Testis (tissue), 3 donors: ENCODE measurements around the gene IFITM10. TPM values are rescaled to one million over a fixed set of nuclear protein-coding genes. Genes with fewer than 3 reads are reported as not detected.

Experiments
- DNase-seq: peaks from one replicate; pipeline ENCODE4 v3.0.0-alpha.2; 2019
- H3K27ac ChIP-seq, 2 donors: fragments of 200-600 bp; sonication (generic); one replicate each; pipeline ENCODE4 v1.5.1; 2019
- H3K27me3 ChIP-seq: fragments of 200-600 bp; sonication (generic); one replicate; pipeline ENCODE4 v1.5.1; 2019
- H3K36me3 ChIP-seq: fragments of 200-600 bp; sonication (generic); one replicate; pipeline ENCODE4 v1.5.1; 2017; ENCODE audit warnings: low read depth; ENCODE audit errors: missing control alignments
- H3K4me1 ChIP-seq: fragments of 200-600 bp; sonication (generic); one replicate; pipeline ENCODE4 v1.5.1; 2019
- H3K4me3 ChIP-seq, 2 donors: fragments of 200-600 bp; sonication (generic); one replicate each; pipeline ENCODE4 v1.5.1; 2017 to 2019
- H3K9me3 ChIP-seq: fragments of 200-600 bp; sonication (generic); one replicate; pipeline ENCODE4 v1.5.1; 2017
- POLR2A ChIP-seq: fragments of 450-650 bp; IDR thresholded peaks from one replicate; pipeline ENCODE4 v1.6.1; 2017; ENCODE audit warnings: antibody characterized with exemption, mild to moderate bottlenecking, moderate library complexity
- WGBS, 2 donors: methylation state at CpG; one replicate each; pipeline ENCODE4 v1.1.5; 2018; 5-methylcytosine and 5-hydroxymethylcytosine counted together
- intact Hi-C: fragments of 100-400 bp; cut with DNase I; formaldehyde crosslinking; loops from one replicate; pipeline ENCODE4 v1.15.1; 2023; ENCODE audit warnings: low total_unique reads
- polyA plus RNA-seq: library from polyadenylated mRNA; stranded (reverse); fragments of 350-450 nt; fragmentation: Illumina TruSeq; extraction: RNeasy Lipid Tissue Mini Kit (QIAGEN cat#74804); gene quantifications from one replicate; pipeline ENCODE4 v1.2.3, GENCODE V29; 2014; ENCODE audit warnings: low read depth, low replicate concordance; ENCODE audit not compliant: insufficient read depth
- total RNA-seq, 2 donors: library from RNA; depleted of rRNA; stranded (reverse); fragments of >200 nt; gene quantifications; one replicate each; pipeline ENCODE4 v1.2.3, GENCODE V29; 2016
- TF ChIP-seq, protein P1 (sequence below), 3 experiments: fragments of 450-650 bp in 2 of 3; fragments of 200-600 bp in 1 of 3; sonication (generic) in 1 of 3; IDR thresholded peaks; one replicate each; pipeline ENCODE4 v1.5.1; 2016 to 2019; ENCODE audit warnings: antibody characterized with exemption in 3 of 3, mild to moderate bottlenecking in 2 of 3, moderate library complexity in 1 of 3

The IFITM10 gene
- total and polyA plus RNA-seq, 3 donors from 2014 or later, result 2.6 to 9.6 (median 6.0) TPM

DNA sequence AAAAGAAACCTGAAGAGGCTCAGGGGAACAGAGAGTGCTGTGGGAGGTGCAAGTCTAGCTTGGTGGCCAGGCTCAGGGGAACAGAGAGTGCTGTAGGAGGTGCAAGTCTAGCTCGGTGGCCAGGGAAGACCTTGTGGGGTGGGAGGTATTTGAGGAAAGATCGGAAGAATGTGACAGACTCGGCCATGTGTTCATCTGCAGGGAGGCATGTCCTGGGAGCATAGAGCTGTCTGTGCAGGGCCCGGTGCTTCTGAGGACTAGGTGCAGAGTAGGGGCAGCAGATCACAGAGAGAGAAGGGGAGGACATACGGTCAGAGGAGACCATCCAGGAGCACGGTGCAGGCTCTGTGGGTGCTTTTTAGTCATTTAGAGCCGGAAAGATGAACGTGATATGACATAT, 10.8 kb downstream of the IFITM10 start:
- Histone ChIP-seq H3K9me3 (no peaks in the 10 kb centered on the region), H3K4me3 (no peak overlapping the region), H3K4me1 (peaks cover 7% of the 10 kb centered on the region), H3K27me3 (no peaks in the 10 kb centered on the region), H3K27ac (no peak overlapping the region), H3K36me3 (no peaks in the 10 kb centered on the region)
- TF ChIP-seq, protein P1, sequence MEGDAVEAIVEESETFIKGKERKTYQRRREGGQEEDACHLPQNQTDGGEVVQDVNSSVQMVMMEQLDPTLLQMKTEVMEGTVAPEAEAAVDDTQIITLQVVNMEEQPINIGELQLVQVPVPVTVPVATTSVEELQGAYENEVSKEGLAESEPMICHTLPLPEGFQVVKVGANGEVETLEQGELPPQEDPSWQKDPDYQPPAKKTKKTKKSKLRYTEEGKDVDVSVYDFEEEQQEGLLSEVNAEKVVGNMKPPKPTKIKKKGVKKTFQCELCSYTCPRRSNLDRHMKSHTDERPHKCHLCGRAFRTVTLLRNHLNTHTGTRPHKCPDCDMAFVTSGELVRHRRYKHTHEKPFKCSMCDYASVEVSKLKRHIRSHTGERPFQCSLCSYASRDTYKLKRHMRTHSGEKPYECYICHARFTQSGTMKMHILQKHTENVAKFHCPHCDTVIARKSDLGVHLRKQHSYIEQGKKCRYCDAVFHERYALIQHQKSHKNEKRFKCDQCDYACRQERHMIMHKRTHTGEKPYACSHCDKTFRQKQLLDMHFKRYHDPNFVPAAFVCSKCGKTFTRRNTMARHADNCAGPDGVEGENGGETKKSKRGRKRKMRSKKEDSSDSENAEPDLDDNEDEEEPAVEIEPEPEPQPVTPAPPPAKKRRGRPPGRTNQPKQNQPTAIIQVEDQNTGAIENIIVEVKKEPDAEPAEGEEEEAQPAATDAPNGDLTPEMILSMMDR (IDR thresholded peaks at IDR 0.05), result no peak
- no peak for TF ChIP-seq POLR2A
- DNase-seq, result no peak
- 53 to 65% methylated on average over 8 of the region's 8 CpGs for WGBS, 2 donors
- intact Hi-C loops, result no loop called here

DNA sequence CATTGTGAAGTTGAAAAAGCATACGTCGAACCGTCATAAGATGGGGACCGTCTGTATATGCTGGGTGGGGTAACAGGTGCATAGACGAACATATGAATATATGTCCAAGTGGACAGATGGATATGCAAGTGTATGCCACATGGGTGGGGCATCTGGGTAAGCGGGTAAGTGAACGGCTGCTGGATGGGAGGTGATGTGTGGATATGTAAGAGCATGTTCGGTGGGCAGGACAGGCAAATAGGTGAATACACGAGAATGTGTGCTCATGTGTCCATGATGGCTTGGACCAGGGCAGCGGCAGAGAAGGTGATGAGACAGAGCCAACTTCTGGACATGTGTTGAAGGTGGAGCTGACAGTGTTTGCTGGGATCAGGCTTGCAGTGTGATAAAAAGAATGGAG, 12.0 kb downstream of the IFITM10 start:
- 93 to 94% methylated on average over 10 of the region's 10 CpGs for WGBS, 2 donors
- Histone ChIP-seq H3K9me3 (no peaks in the 10 kb centered on the region), H3K27ac (no peak overlapping the region), H3K36me3 (no peaks in the 10 kb centered on the region), H3K4me1 (no peaks in the 10 kb centered on the region), H3K27me3 (no peaks in the 10 kb centered on the region), H3K4me3 (no peak overlapping the region)
- TF ChIP-seq POLR2A, result no peak
- TF ChIP-seq, protein P1 (IDR thresholded peaks at IDR 0.05), result no peak
- intact Hi-C loops, result no loop called here
- no peak for DNase-seq

DNA sequence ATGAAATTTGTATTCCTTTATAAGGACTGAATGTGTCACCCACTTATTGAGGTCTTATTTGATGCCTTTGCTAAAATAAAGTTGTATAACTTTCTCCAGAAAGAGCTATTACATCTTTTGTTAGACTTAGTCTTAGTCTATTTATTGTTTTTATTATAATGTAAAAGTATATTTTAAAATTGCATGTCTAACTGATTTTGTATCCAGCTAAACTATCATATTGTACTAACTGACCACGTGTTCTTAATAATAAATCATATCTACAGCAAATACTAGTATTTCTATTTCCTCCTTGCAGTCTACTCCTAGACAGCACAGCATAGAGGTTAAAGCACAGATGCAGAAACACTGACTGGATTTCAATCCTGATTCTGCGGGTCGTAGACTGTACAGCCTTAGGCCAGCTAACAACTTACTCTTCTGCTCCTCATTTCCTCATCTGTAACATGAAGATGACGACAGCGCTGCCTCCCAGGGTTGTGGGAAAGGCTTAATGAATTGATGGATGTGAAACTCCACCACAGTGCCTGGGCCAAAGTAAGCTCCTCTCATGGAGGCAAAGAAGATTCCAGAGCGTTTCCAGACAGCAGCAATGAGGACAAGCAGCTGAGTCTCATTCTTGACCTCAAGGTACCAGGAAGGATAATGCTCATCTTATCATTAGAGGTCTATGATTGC, 13.2 kb downstream of the IFITM10 start:
- no peak for DNase-seq
- no peaks in the 10 kb centered on the region for H3K9me3 ChIP-seq
- H3K36me3 ChIP-seq, result no peaks in the 10 kb centered on the region
- intact Hi-C loops, result no loop called here
- TF ChIP-seq POLR2A, result no peak
- TF ChIP-seq, protein P1 (IDR thresholded peaks at IDR 0.05), result no peak
- no peak overlapping the region for H3K27ac ChIP-seq
- H3K27me3 ChIP-seq, result no peaks in the 10 kb centered on the region
- 86 to 90% methylated on average over 6 of the region's 6 CpGs for WGBS, 2 donors
- no peaks in the 10 kb centered on the region for H3K4me1 ChIP-seq
- H3K4me3 ChIP-seq, result no peak overlapping the region

DNA sequence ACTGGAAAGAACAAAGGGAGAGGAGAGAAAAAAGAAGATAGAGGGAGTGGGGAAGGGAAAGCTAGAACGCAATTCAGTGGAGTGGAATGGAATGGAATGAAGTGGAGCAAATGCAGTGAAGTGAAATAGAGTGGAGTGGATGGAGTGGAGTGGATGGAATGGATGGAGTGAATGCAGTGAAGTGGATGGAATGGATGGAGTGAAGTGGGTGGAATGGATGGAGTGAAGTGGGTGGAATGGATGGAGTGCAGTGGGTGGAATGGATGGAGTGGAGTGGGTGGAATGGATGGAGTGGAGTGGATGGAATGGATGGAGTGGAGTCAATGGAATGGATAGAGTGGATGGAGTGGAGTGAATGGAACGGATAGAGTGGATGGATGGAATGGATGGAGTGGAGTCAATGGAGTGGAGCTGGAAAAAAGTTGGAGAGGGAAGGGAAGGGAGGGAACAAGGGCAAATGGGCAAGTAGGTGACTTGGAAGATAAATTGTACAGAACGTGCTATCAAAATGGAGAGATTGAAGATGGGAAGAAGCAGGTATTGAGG, 13.9 kb downstream of the IFITM10 start:
- no peaks in the 10 kb centered on the region for H3K4me1 ChIP-seq
- H3K36me3 ChIP-seq, result no peaks in the 10 kb centered on the region
- H3K9me3 ChIP-seq, result no peaks in the 10 kb centered on the region
- no peak overlapping the region for H3K4me3 ChIP-seq
- intact Hi-C loops, result no loop called here
- DNase-seq, result no peak
- H3K27me3 ChIP-seq, result no peaks in the 10 kb centered on the region
- TF ChIP-seq, protein P1 (IDR thresholded peaks at IDR 0.05), result no peak
- TF ChIP-seq POLR2A, result no peak
- no peak overlapping the region for H3K27ac ChIP-seq
- WGBS, 2 donors, result 61 to 64% methylated on average over 3 of the region's 3 CpGs

DNA sequence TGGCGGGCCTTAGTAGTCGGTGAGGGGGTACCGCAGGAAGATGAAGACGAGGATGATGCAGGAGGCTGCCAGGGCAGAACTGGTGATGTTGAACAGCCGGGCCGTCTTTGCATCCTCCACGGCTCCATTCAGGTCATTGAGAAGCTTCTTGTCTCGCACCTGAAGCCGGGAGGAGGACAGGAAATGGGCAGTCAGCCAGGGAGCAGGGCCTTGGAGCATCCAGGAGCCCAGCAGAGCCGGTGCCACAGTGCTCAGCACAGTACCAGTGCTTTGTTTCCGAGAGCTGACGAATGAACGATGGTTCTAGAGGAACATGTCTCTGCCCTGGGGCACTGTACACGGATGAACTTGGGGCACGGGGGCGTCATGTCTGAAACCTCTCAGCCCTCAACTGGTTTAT, 15.1 kb downstream of the IFITM10 start:
- DNase-seq, result no peak
- H3K27me3 ChIP-seq, result no peaks in the 10 kb centered on the region
- H3K36me3 ChIP-seq, result no peaks in the 10 kb centered on the region
- H3K4me3 ChIP-seq, result no peak overlapping the region
- H3K9me3 ChIP-seq, result no peaks in the 10 kb centered on the region
- 75 to 85% methylated on average over 16 of the region's 16 CpGs for WGBS, 2 donors
- TF ChIP-seq POLR2A, result no peak
- TF ChIP-seq, protein P1 (IDR thresholded peaks at IDR 0.05), result no peak
- no peak overlapping the region for H3K27ac ChIP-seq
- intact Hi-C loops, result no loop called here
- H3K4me1 ChIP-seq, result no peaks in the 10 kb centered on the region
